ENCODE measurements around the gene LTO1.

- TF ChIP-seq POLR2A (IDR thresholded peaks at IDR 0.05): no peak
- no peak for TF ChIP-seq CTCF (IDR thresholded peaks at IDR 0.05)
Measured at GRCh38 chr11:69654660-69655478, 20.3 kb downstream of the LTO1 start.

Measured in body of pancreas (tissue), 4 donors.